ENCODE data around the gene INMT.

INMT gene

GRCh38 chr7:30731581-30731980 lies 20.4 kb upstream of the INMT start:
- no peak overlapping the region for H3K4me3 ChIP-seq (replicated peaks; ENCODE audit: low read depth, low read length)
- TF ChIP-seq, protein P1, sequence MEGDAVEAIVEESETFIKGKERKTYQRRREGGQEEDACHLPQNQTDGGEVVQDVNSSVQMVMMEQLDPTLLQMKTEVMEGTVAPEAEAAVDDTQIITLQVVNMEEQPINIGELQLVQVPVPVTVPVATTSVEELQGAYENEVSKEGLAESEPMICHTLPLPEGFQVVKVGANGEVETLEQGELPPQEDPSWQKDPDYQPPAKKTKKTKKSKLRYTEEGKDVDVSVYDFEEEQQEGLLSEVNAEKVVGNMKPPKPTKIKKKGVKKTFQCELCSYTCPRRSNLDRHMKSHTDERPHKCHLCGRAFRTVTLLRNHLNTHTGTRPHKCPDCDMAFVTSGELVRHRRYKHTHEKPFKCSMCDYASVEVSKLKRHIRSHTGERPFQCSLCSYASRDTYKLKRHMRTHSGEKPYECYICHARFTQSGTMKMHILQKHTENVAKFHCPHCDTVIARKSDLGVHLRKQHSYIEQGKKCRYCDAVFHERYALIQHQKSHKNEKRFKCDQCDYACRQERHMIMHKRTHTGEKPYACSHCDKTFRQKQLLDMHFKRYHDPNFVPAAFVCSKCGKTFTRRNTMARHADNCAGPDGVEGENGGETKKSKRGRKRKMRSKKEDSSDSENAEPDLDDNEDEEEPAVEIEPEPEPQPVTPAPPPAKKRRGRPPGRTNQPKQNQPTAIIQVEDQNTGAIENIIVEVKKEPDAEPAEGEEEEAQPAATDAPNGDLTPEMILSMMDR (IDR thresholded peaks at IDR 0.05; ENCODE audit: low read depth, low read length, missing control alignments), result no peak
- no peak for DNase-seq (ENCODE audit: extremely low read depth, low read depth)

GRCh38 chr7:30732606-30733005 lies 19.3 kb upstream of the INMT start:
- DNase-seq (ENCODE audit: extremely low read depth, low read depth), result no peak
- H3K4me3 ChIP-seq (replicated peaks; ENCODE audit: low read depth, low read length), result no peak overlapping the region
- TF ChIP-seq, protein P1 (IDR thresholded peaks at IDR 0.05; ENCODE audit: low read depth, low read length, missing control alignments), result no peak

DNA sequence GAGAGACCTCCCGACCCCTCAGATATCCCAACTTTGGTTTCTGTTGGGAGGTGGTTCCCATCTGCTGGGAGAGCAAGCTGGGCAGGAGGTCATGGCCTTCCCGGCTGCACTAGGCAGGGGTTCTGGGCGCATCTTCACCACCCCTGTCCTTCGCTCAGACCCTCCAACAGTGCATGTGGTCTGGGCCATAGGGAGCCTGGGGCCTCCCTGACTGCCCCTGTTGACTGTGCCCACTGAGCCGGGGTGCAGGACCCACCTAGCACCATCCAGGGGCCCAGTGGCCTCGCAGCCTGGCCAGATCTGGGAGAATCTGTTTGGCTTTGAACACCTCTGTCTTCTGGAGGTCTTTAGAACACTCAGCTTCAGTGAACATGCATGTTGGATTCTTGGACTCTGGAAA lies 18.7 kb upstream of the INMT start:
- no peak for DNase-seq (ENCODE audit: extremely low read depth, low read depth)

DNA sequence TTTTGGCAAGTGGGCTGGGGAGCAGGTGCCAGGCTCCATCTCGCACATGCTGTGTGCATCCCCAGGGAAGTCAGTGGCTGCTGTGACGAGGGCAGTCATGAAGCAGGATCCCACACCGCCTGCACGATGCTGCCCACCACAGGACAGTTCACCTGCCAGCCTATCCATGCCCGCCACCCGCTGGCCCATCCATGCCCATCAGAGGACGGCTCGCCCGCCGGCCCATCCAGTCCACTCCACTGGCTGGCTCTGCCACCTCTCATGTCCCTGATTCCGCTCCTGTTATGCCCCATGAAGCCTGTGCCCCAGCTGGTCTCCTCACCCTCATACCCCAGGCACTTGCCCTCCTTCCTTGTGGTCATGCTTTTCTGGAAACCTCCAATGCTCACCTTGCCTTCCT lies 18.2 kb upstream of the INMT start:
- H3K4me3 ChIP-seq (replicated peaks; ENCODE audit: low read depth, low read length), result no peak overlapping the region
- TF ChIP-seq, protein P1 (IDR thresholded peaks at IDR 0.05; ENCODE audit: low read depth, low read length, missing control alignments), result no peak
- no peak for DNase-seq (ENCODE audit: extremely low read depth, low read depth)

More for the DNA sequence above, 18.7 kb upstream of the INMT start:
- no peak overlapping the region for H3K4me3 ChIP-seq (replicated peaks; ENCODE audit: low read depth, low read length)
- TF ChIP-seq, protein P1 (IDR thresholded peaks at IDR 0.05; ENCODE audit: low read depth, low read length, missing control alignments), result no peak

- H3K4me3 ChIP-seq (replicated peaks; ENCODE audit: low read depth, low read length), result no peak overlapping the region
- no peak for DNase-seq (ENCODE audit: extremely low read depth, low read depth)
- TF ChIP-seq, protein P1 (IDR thresholded peaks at IDR 0.05; ENCODE audit: low read depth, low read length, missing control alignments), result no peak
These were observed 17.4 kb upstream of the INMT start for GRCh38 chr7:30734497-30734896.

DNA sequence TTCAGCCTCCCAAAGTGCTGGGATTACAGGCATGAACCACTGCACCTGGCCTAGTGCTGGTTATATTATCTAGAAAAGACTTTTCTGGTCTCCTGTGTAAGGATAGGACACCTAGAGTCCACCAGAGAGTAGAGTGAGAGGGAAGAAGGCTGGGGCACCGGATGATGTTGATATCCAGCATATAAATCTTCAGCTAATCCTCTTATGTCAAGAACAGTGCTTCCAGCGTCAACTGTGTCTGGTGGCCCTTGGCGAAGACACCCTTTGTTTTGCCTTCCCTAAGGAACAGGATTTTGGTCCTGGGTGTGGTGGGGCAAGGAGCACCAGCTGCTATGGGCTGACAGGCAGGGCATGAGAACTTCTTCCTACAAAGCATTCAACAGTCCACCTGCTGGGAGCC lies 16.3 kb upstream of the INMT start:
- H3K4me3 ChIP-seq (replicated peaks; ENCODE audit: low read depth, low read length), result no peak overlapping the region
- TF ChIP-seq, protein P1 (IDR thresholded peaks at IDR 0.05; ENCODE audit: low read depth, low read length, missing control alignments), result no peak
- no peak for DNase-seq (ENCODE audit: extremely low read depth, low read depth)

- no peak overlapping the region for H3K4me3 ChIP-seq (replicated peaks; ENCODE audit: low read depth, low read length)
- DNase-seq (ENCODE audit: extremely low read depth, low read depth), result no peak
- TF ChIP-seq, protein P1 (IDR thresholded peaks at IDR 0.05; ENCODE audit: low read depth, low read length, missing control alignments), result no peak
These were observed 15.6 kb upstream of the INMT start for GRCh38 chr7:30736291-30736690.
